ENCODE data around the gene RNASEH2A. TPM values are rescaled to one million over a fixed set of nuclear protein-coding genes. Genes with fewer than 3 reads are reported as not detected.
A peak's percentile ranks its signal among the peaks of the same experiment; 100 is the strongest.

Gene RNASEH2A
- total and polyA plus RNA-seq, 4 donors: 1.6 to 7.2 (median 3.1) TPM

DNA sequence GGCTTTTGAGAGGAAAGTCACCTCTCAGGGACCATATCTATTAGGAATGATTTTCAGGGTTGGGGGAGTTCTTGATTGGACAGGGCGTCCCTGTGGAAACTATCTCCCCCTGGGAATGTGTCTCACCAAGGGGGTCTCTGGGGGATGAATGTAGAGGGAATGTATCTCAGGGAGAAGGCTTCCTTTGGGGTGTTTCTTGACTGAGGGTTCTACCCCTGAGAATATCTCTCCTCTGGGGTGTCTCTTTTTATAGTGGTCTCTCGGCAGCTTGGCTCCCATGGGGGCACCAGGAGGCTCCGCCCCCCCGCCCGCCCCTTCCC, 27.0 kb downstream of the RNASEH2A start:
- Histone ChIP-seq H3K4me3 (ENCODE audit: low read length in 2 of 2) (peak overlapping the region in 1 of 2 donors; percentile 21), H3K27me3 (ENCODE audit: control insufficient read depth in 1 of 2, insufficient read depth in 2 of 2, low read length in 1 of 2) (no peaks in the 10 kb centered on the region), H3K4me1 (ENCODE audit: control insufficient read depth in 1 of 2, insufficient read depth in 2 of 2, low read length in 2 of 2) (no peaks in the 10 kb centered on the region), H3K9me3 (ENCODE audit: control insufficient read depth, low read length) (no peaks in the 10 kb centered on the region), H3K27ac (ENCODE audit: low read depth in 1 of 2, low read length in 2 of 2) (no peak overlapping the region), H3K36me3 (ENCODE audit: control insufficient read depth in 1 of 2, insufficient read depth in 2 of 2, low read length in 1 of 2) (no peaks in the 10 kb centered on the region)
- ATAC-seq (ENCODE audit: low FRiP score) (no peak), DNase-seq (no peak)
- 0 to 1% methylated on average over 5 of the region's 5 CpGs for WGBS, 2 donors
- intact Hi-C loops (cut with DNase I): no loop called here

DNA sequence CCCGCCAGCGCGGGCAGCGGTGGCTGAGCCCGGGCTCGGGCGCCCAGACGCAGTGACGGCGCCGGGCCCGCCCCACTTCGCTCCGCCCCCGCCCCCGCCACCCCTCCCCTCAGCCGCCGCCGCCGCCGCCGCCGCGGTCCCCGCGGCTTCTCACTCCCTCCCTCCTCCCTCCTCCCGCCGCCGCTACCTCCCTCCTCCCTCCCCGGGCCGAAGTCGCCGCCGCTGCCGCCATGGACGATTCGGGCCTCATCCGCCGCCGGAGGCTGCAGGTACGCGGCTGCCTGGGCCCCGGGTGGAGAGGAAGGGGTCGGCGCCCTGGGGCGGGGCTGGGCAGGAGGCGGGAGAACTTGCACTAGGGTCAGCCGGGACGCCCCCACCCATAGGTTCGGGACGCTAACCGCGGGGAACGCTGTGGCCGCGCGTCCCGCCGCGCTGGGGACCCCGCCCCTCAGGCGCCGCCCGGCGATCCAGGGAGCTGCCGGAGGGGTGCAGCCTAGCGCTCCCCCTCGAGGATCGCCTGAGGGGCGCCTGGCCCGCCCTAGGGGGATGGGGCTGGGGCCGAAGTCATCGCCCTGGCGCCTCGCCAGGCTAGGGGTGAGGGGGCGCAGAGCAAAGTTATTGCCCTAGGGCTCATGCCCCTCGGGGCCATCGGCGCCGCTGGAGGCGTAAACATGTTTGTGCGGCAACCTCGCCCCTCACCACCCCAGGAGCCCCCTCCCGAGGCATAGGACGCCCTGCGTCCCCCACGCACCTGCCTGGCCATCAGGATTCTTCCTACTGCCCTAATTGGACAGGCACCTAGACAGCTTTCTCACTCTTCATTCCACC, 27.6 kb downstream of the RNASEH2A start:
- H3K4me1 ChIP-seq (ENCODE audit: control insufficient read depth in 1 of 2, insufficient read depth in 2 of 2, low read length in 2 of 2): no peaks in the 10 kb centered on the region

DNA sequence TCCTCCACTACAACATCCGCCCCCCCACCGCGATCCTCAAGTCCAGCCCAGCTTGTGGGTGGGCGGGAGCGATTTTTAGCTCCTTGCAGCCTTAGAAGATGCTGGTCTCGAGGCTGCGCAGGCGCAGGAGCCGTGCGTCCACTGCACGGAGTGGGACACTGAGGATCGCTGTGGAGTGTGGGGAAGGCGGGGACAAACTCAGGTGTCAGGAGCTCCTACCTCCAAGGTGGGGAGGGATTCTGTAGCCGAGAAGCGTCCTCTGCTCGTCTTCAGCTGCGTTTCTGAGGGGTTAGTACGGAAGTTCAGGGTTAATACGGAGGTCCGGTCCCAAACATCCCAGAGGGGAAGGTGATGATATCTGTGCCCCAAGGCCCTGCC, 28.2 kb downstream of the RNASEH2A start, which contains the start of gene RTBDN:
RTBDN (minus strand) TSS at position 14 of the 378 bp plus-strand sequence. CDS start 4,600 bp downstream, outside the sequence.
- ATAC-seq (ENCODE audit: low FRiP score) (no peak), DNase-seq (no peak)
- Histone ChIP-seq H3K9me3 (ENCODE audit: control insufficient read depth, low read length) (no peaks in the 10 kb centered on the region), H3K4me3 (ENCODE audit: low read length in 2 of 2) (peak within 1 kb of the TSS in 1 of 2 donors; percentile 21), H3K27ac (ENCODE audit: low read depth in 1 of 2, low read length in 2 of 2) (no peak within 1 kb of the TSS), H3K4me1 (ENCODE audit: control insufficient read depth in 1 of 2, insufficient read depth in 2 of 2, low read length in 2 of 2) (no peaks in the 10 kb centered on the region), H3K36me3 (ENCODE audit: control insufficient read depth in 1 of 2, insufficient read depth in 2 of 2, low read length in 1 of 2) (no peaks in the 10 kb centered on the region), H3K27me3 (ENCODE audit: control insufficient read depth in 1 of 2, insufficient read depth in 2 of 2, low read length in 1 of 2) (no peaks in the 10 kb centered on the region)
- intact Hi-C loops (cut with DNase I): no loop called here
- WGBS, 2 donors: 5 to 7% methylated on average over 20 of the region's 20 CpGs

More for the DNA sequence above, 27.6 kb downstream of the RNASEH2A start:
- no peak for ATAC-seq (ENCODE audit: low FRiP score)
- H3K27ac ChIP-seq (ENCODE audit: low read depth in 1 of 2, low read length in 2 of 2): no peak overlapping the region
- intact Hi-C loops (cut with DNase I): no loop called here
- H3K4me3 ChIP-seq (ENCODE audit: low read length in 2 of 2): peak overlapping the region in 1 of 2 donors; percentile 21
- 0 to 1% methylated on average over 37 to 86 of the region's 87 CpGs for WGBS, 2 donors
- no peak for DNase-seq
- no peaks in the 10 kb centered on the region for H3K27me3 ChIP-seq (ENCODE audit: control insufficient read depth in 1 of 2, insufficient read depth in 2 of 2, low read length in 1 of 2)
- no peaks in the 10 kb centered on the region for H3K9me3 ChIP-seq (ENCODE audit: control insufficient read depth, low read length)
- no peaks in the 10 kb centered on the region for H3K36me3 ChIP-seq (ENCODE audit: control insufficient read depth in 1 of 2, insufficient read depth in 2 of 2, low read length in 1 of 2)

DNA sequence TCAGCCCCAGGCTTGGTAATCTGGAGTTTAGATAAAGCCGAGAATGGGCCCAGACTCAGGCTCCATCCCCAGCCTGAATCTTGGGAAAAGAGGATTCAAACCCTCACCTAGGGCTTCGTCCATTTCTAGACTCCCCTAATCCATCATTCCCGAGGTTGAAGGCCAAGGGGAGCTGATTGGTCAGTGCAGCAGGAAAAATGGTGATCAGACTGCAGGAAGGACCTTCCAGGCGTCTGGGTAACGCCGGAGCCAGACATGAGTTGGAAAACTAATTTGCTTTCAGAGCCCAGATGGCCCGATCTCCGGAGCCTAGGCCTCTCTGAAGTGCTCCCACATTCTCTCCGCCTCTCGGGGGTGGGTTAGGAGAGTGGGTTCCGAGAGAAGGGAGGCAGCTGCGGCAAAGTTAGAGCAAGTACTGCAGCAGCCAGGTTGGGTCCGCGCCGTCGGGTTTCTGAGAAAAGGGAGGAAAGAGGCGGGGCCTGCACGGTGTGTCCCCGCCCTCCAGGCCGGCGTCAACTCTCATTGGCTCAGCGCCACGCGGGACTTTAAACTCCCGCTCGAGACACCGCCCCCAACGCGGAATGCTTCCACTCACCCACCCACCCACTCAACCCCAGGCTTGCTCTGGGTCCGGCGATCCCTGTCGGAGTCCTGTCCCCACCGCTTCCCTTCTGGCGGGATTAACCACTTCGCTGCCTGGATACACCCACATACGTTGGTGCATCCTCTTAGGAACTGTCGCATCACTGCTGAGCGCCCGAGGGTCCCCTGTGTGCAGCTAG, 28.8 kb downstream of the RNASEH2A start:
- 6 to 7% methylated on average over 39 of the region's 39 CpGs for WGBS, 2 donors
- Histone ChIP-seq H3K4me3 (ENCODE audit: low read length in 2 of 2) (no peak overlapping the region), H3K9me3 (ENCODE audit: control insufficient read depth, low read length) (no peaks in the 10 kb centered on the region), H3K36me3 (ENCODE audit: control insufficient read depth in 1 of 2, insufficient read depth in 2 of 2, low read length in 1 of 2) (no peaks in the 10 kb centered on the region), H3K4me1 (ENCODE audit: control insufficient read depth in 1 of 2, insufficient read depth in 2 of 2, low read length in 2 of 2) (no peaks in the 10 kb centered on the region), H3K27ac (ENCODE audit: low read depth in 1 of 2, low read length in 2 of 2) (no peak overlapping the region), H3K27me3 (ENCODE audit: control insufficient read depth in 1 of 2, insufficient read depth in 2 of 2, low read length in 1 of 2) (no peaks in the 10 kb centered on the region)
- intact Hi-C loops (cut with DNase I): no loop called here
- ATAC-seq (ENCODE audit: low FRiP score): no peak
- DNase-seq: no peak

DNA sequence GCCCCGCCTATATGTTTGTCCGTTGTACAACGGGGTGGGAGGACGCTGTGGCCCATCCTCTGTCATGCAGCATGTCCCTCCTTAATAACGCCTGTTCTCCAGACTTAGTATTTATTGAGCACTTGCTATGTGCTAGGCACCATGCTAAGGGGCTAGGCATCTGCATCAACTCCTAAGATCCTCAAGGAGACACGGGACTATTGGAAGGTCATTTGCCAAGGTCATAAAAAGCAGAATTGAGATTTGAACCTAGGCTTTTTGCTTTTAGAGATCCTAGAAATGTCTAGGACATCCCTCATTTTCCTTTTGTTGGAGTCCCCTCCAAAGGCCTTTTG, 30.1 kb downstream of the RNASEH2A start:
- no peak overlapping the region for H3K27ac ChIP-seq (ENCODE audit: low read depth in 1 of 2, low read length in 2 of 2)
- no peaks in the 10 kb centered on the region for H3K36me3 ChIP-seq (ENCODE audit: control insufficient read depth in 1 of 2, insufficient read depth in 2 of 2, low read length in 1 of 2)
- DNase-seq (no peak), ATAC-seq (ENCODE audit: low FRiP score) (no peak)
- intact Hi-C loops (cut with DNase I): no loop called here
- H3K9me3 ChIP-seq (ENCODE audit: control insufficient read depth, low read length): no peaks in the 10 kb centered on the region
- no peaks in the 10 kb centered on the region for H3K27me3 ChIP-seq (ENCODE audit: control insufficient read depth in 1 of 2, insufficient read depth in 2 of 2, low read length in 1 of 2)
- 10 to 11% methylated on average over 6 of the region's 6 CpGs for WGBS, 2 donors
- no peak overlapping the region for H3K4me3 ChIP-seq (ENCODE audit: low read length in 2 of 2)
- H3K4me1 ChIP-seq (ENCODE audit: control insufficient read depth in 1 of 2, insufficient read depth in 2 of 2, low read length in 2 of 2): no peaks in the 10 kb centered on the region

DNA sequence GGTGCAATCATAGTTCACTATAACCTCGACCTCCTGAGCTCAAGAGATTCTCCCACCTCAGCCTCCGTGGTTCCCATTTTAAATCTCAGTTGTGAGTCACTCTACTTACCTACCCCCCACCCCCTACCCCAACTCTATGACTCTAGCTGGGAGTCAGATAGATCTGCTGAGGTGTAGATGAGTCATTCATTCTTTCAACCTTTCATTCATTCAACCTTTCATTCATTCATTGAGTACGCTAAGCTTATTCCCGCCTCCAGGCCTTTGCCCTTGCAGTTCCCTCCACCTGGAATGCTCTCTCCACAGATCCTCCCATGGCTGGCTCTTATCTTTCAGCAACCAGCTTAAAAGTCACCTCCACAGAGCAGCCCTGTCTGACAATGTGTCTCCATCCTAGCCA, 30.8 kb downstream of the RNASEH2A start:
- no peak overlapping the region for H3K27ac ChIP-seq (ENCODE audit: low read depth in 1 of 2, low read length in 2 of 2)
- H3K27me3 ChIP-seq (ENCODE audit: control insufficient read depth in 1 of 2, insufficient read depth in 2 of 2, low read length in 1 of 2): no peaks in the 10 kb centered on the region
- no peak for ATAC-seq (ENCODE audit: low FRiP score)
- WGBS, 2 donors: 73 to 81% methylated on average over 4 of the region's 4 CpGs
- H3K36me3 ChIP-seq (ENCODE audit: control insufficient read depth in 1 of 2, insufficient read depth in 2 of 2, low read length in 1 of 2): no peaks in the 10 kb centered on the region
- intact Hi-C loops (cut with DNase I): no loop called here
- no peaks in the 10 kb centered on the region for H3K4me1 ChIP-seq (ENCODE audit: control insufficient read depth in 1 of 2, insufficient read depth in 2 of 2, low read length in 2 of 2)
- no peak overlapping the region for H3K4me3 ChIP-seq (ENCODE audit: low read length in 2 of 2)
- DNase-seq: no peak
- H3K9me3 ChIP-seq (ENCODE audit: control insufficient read depth, low read length): no peaks in the 10 kb centered on the region

DNA sequence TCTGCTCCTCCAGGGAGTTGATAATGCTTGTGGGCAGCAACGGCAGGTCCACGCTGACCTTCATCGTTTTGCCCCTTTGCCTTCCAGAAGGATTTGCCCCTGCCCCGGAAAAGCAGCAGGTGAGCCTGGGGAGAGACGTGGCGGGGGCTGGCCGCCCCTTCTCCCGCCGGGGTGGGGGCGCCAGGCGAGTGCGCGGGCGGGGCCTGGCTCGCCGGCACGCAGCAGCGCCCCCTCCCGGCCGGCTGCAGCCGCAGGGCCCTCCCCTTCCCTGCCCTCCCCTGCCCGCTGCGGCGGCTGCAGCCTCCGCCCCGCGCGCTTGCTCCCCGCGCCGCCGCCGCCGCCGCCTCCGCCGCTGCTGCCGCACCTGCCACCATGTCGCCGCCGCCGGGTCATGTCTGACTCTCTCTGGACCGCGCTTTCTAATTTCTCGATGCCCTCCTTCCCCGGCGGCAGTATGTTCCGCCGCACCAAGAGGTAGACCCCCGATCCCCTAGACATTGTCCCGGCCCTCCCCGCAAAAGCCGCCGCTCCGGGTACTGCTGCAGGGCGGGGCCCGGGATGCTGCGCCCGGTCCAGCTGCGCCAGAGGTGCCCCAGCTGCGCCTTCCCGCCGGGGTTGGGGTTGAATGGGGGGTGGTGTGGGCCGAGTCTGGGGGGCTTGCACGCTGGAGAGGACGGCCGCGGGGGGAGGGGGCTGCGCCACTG, 31.9 kb downstream of the RNASEH2A start, which contains the start of gene MAST1:
MAST1 (plus strand) TSS at position 334 of the 704 bp plus-strand sequence; CDS start at position 392, 58 bp downstream.
- no peak within 1 kb of the TSS for H3K27ac ChIP-seq (ENCODE audit: low read depth in 1 of 2, low read length in 2 of 2)
- WGBS, 2 donors: 0 to 1% methylated on average over 31 to 69 of the region's 69 CpGs
- H3K4me3 ChIP-seq (ENCODE audit: low read length in 2 of 2): no peak within 1 kb of the TSS
- H3K36me3 ChIP-seq (ENCODE audit: control insufficient read depth in 1 of 2, insufficient read depth in 2 of 2, low read length in 1 of 2): no peaks in the 10 kb centered on the region
- no peaks in the 10 kb centered on the region for H3K4me1 ChIP-seq (ENCODE audit: control insufficient read depth in 1 of 2, insufficient read depth in 2 of 2, low read length in 2 of 2)
- intact Hi-C loops (cut with DNase I): no loop called here
- ATAC-seq (ENCODE audit: low FRiP score): no peak
- no peaks in the 10 kb centered on the region for H3K9me3 ChIP-seq (ENCODE audit: control insufficient read depth, low read length)
- H3K27me3 ChIP-seq (ENCODE audit: control insufficient read depth in 1 of 2, insufficient read depth in 2 of 2, low read length in 1 of 2): no peaks in the 10 kb centered on the region
- no peak for DNase-seq

DNA sequence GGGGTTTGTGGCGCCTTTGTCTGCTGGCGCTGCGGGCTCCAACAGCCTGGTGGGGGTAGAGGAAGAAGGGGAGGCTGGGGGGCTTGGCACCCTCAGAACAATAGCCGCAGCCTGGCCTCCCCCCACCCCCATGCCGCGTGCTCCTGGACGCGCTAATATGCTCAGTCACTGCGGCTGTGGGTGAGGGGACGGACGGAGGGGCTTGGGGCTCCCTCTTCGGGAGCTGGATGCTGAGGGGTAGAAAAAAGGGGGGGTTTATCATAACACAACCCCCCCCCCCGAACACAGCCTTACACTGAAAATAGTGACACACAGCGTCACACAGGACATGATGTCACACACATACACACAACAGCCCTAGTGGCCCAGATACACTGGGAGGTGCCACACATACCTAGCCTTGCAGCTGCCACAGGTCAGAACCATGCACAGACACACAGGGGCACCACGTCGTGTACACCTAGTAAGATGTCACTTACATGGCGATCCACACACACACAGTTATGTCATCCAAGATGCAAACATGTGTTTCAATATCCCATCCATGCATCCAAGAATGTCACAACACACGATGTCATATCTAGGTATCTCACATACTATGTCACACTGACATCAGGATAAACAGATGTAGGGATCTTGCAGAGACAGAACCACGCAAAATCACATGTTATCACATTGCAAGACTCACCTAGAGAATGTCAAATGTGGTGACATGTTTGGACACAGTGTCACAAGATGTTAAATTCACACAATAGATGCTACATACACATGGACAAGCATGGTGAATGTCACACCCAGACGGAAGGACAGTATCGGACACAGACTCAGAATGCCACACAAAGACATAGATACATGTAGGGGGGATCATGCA, 32.7 kb downstream of the RNASEH2A start:
- ATAC-seq (ENCODE audit: low FRiP score) (no peak), DNase-seq (no peak)
- Histone ChIP-seq H3K4me1 (ENCODE audit: control insufficient read depth in 1 of 2, insufficient read depth in 2 of 2, low read length in 2 of 2) (no peaks in the 10 kb centered on the region), H3K4me3 (ENCODE audit: low read length in 2 of 2) (no peak overlapping the region), H3K9me3 (ENCODE audit: control insufficient read depth, low read length) (no peaks in the 10 kb centered on the region), H3K27ac (ENCODE audit: low read depth in 1 of 2, low read length in 2 of 2) (no peak overlapping the region), H3K27me3 (ENCODE audit: control insufficient read depth in 1 of 2, insufficient read depth in 2 of 2, low read length in 1 of 2) (no peaks in the 10 kb centered on the region), H3K36me3 (ENCODE audit: control insufficient read depth in 1 of 2, insufficient read depth in 2 of 2, low read length in 1 of 2) (no peaks in the 10 kb centered on the region)
- intact Hi-C loops (cut with DNase I): no loop called here
- 21% methylated on average over 21 of the region's 21 CpGs for WGBS, 2 donors

Data from aorta (tissue), 5 donors.